Activated effector memory CD4-positive, alpha-beta T cell treated with Interleukin-2 at 50 U/mL for 16 hours (primary cell): ENCODE results near the gene ADGRD2.

Experiments used
- DNase-seq: peaks from one replicate; pipeline ENCODE4 v3.0.0-alpha.2; 2020

The ADGRD2 gene

DNA sequence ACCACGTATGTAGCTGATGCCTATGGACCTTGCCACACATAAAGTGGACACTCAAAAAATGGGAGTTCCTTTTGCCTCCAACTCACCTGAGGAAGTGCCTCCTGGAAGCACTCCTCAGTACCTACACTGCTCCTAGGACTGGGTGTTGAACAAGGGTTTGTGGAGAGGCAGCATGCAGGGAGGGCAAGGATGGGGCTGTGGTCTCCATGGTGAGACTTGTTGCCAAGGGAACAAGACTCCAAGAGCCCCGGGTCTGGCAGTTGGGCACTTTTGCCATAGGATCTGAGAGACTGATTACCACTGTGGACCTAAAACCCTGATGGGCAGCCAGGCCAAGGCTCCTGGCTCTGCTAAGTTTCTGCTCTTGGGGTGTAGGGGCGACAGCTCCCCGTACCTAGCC, 63.9 kb downstream of the ADGRD2 start:
- DNase-seq = no peak

DNA sequence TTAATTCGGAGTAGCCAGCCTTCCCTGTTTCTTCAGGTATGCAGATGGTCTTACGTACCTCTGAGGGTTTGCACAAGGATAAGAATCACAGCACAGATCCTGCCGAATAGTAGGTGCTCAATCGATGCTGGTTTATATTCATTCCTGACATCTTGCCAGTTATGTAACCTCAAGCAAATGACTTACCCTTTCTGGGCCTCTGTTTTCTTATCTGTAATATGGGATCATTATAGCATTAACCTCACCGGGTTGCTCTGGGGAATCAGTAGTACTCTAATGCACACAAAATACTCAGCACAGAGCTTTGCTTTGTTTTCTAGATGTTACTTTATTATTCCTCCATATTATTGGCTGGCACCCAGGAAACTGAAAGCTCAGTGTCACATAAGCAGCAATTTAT, 64.6 kb downstream of the ADGRD2 start:
- no peak for DNase-seq

DNA sequence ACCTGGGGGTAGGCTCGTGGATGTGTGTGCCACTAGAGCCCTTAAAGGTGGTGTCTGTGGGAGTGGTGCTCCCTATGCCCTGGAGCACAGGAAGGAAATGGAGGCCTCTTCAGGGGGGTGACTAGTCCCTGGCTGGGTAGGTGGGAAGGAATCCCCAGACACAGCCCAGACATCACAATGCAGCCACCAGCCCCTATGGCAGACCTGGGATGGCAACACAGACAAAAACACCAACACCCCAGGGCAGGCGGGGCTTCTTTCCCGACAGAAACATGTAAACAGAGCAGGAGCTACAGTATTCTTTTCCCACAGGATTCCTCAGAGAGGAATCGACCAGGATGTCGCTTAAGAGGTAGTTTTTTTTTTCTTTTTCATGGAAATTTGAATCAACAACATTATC, 67.3 kb downstream of the ADGRD2 start:
- no peak for DNase-seq

DNA sequence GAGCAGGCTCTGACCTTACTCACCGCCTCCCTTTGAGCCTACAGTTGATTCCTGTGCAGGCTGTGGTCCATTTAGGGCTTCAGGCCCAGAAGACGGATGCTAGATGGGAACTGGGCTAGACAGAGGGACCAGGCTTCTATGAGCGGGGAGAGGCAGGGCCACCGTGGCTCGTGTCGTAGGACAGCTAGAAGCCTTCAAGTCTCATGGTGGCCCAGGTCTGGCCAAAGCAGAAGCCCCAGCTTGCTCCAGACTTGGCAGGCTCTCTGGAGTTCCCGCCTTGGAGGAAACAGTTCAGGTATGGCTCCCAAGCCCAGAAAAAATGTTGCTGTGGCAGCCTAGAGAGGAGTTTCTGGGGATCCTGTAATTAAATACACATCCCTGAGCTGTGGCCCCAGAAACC, 67.9 kb downstream of the ADGRD2 start:
- no peak for DNase-seq

DNA sequence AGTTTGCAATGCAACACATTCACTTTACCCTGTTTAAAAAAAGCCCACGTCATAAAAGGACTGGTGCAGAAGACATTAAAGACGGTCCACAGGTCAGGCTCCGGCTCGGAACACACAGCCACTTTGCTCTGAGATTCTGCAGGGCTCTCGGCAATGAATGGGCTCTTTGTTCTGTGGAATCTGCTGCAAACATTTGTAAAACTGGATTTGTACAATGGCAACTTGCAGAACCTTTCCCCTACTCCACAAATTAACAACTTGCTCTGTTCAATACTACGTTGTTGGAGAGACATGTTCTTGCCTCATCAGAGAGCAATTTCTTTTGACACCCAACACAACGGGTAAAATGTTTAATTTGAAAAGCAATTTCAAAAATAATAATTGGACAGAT, 70.0 kb downstream of the ADGRD2 start:
- DNase-seq = no peak

DNA sequence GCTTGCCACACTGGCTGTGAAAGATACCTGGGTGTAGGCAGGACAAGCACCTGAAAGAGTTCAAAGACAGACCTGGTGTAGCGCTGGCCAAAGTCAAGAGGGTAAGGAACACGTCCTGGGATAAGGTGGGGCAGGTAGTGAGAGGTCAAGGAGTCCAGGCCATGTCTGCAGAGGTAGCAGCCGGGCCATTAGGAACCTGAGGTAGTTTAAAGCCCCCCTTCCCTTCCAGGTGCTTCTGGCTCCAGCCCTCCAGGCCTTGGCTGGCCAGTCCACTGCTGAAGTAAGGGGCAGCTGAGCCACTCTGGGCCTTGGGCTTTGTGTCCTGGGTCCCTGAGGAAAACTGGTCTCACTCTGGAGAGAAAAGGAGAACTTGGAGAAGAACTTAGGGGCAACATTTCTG, 70.9 kb downstream of the ADGRD2 start:
- DNase-seq = no peak

DNA sequence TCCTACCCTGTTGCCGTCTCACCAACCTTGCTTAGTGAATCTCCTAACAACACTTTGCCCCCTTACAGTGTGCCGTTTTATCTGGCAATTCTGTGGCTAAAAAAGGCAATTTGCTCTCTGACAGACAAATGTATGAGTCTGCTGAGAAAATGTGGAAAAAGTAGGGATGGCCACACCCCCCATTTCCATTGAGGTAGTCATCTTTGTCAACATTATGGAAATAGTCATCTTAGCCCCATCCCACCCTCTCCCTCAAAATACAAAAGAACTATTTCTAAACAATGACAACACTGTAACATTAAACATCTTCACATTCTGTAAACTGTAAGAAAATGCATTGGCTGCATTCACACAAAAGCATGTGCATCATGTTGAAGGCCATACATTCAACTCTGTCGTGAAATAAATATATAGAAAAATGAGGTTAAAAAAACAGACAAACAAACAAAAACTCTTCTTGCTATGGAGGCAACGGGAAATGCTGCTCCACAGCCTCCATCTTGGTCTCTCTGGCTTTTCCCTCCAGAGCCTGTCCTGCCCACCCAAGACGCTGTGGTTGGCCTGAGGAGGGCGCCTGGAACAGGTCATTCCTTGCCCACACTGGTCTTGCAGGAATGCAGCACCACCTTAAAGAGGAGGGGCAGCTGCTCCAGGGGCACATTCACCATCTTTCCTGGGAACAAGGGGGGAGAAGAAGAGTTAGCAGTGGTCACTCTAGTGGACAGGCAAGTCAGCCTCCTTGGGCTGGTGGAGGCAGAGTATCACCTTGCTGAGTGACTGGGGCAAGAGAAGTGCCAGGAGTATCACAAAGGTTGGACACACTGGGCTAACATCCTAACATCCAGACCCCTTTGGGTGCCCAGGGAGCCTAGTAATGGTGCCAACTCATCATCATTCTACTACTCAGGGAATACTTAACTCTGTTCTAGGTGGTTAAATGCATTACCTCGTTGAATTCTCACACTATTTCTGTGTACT, 72.2 kb downstream of the ADGRD2 start:
- DNase-seq = no peak

DNA sequence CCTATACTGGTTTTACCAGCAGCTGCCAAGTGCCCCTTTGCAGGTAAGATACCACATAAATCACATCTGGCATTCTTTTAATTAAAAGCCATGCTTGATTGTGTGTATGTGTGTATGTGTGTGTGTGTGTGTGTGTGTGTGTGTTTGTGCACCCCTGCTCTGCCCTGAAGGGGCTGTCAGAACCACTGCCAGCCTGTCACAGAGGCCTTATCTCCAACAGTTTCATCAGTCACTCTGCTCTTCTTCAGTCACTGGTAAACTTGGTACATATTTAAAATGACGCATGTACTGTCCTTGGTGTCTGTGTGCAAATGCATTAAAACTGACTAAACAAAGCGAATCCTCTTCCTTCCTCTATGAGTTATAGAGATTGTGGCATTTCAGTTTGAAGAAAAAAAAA, 75.9 kb downstream of the ADGRD2 start:
- no peak for DNase-seq

DNA sequence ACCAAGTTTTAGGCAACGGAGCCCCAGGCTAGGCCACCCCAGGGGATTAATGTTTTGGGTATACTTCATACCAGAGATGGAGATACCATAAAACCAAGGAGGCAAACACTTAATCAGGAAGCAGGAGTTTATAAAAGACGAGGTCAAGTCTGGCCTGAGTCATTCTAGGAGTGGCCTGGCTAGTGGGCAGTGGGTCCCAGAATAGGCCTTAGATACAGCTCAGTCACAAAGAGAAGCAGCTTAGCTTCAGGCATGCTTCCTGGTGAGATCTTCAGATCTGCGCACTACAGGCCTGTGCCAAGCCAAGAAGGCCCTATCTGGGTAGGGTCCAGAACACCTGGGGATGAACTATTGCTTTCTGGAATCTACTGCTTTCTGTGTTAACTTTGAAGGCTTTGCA, 77.5 kb downstream of the ADGRD2 start:
- DNase-seq = no peak
